Erythroblast (primary cell): ENCODE data around the gene CSTPP1.
A peak's percentile ranks its signal among the peaks of the same experiment; 100 is the strongest.

Experiments
- DNase-seq, 2 experiments: peaks; one replicate each; lab custom pipeline; 2025; lab: John Stamatoyannopoulos, UW
- GATA1 ChIP-seq: IDR thresholded peaks from 2 replicates; pipeline ENCODE4 v1.6.1; 2011; ENCODE audit warnings: low read depth, mild to moderate bottlenecking, control low read depth, low read length, moderate library complexity
- POLR2A ChIP-seq: IDR thresholded peaks from 2 replicates; pipeline ENCODE4 v1.6.1; 2011; ENCODE audit warnings: mild to moderate bottlenecking, low read length

Gene CSTPP1

DNA sequence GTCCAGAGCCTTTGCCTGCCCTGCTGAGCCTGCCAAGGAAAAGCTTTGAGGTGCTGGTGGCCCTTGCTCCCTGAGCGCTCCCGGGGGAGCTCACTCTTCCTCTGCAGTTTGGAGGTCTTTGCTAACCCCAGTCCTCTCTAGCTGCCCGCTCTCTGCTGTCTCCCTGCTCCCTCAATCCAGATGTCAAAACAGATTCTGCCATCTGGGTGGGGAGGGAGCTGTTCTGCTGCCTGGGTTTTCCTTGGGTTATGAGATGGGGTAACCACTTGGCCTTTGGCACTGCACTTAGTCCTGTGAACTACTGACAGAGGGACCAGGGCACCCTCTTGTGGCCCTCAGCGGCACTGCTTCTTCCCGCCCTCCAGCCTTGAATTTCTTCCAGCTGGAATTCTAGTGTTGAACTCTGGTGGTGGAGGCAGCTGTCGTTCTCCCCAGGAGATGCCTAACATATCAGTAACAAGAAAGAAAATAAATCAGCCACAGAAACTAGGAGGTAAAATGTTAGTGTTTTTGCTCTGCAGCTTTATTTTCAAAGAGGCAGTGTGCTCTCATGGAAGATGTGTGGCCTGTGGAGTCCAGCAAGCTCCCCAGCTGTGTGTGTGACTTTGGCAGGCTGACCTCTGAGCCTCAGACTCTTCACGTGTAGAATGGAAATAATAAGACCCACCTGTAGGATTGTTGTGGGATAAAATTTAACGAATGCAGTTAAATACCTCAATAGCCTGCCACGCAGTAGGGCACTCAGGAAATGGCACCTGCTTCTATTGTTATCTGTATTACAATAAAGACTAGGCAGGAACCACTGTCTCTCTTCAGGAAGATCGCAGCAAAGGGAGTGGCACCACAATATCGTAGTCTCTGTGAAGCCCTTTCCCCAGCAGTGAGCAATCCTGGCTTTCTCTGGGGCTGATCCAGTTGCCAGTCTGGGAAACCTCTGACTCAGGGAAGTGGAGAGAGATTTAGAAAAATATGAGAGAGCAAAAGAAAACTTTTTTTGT, 216.7 kb downstream of the CSTPP1 start:
- DNase-seq: peak; percentile 72 to 84
- no peak for TF ChIP-seq POLR2A
- no peak for TF ChIP-seq GATA1

DNA sequence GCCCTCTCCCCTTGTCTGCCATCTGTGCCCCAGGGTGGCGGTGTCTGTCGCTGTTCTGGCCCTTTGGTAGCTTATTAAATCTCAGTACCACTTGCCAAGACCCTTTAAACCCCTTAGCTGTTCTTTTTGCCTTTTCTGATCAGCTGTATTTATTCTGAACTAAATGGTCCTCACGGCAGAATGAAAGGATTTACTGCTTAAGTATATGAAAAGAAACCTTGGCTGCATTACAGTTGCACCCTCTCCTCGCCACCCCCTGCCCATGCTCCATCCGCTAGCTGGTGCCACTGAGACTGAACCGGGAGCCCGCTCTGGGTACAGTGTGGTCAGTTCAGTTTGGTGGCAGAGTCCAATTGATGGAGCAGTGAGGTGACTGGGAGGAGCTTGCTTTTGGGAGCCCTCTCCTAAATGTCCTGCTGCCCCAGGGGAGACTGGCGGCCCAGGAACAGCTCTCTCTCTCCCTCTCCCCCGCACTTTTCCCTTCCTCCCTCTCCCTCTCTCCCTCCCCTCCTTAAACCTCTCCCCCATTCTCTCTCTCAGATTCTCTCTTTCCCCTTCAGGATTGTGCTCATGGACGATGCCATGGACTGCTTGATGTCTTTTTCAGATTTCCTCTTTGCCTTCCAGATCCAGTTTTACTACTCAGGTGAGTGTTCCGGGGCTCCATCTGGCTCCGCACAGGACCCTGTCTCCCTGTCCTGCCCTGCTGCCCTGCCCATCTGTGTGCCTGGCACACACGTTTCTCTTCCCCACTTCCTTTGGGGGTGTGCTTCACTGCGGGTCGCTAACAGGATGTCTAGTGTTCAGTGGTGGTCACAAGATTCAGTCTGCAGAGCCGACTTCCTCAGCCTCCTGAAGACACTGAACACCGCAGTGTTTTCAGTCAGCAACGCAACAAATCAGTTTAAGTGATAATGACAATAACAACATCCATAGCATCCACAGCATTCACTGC, 218.3 kb downstream of the CSTPP1 start:
- no peak for TF ChIP-seq GATA1
- no peak for TF ChIP-seq POLR2A

DNA sequence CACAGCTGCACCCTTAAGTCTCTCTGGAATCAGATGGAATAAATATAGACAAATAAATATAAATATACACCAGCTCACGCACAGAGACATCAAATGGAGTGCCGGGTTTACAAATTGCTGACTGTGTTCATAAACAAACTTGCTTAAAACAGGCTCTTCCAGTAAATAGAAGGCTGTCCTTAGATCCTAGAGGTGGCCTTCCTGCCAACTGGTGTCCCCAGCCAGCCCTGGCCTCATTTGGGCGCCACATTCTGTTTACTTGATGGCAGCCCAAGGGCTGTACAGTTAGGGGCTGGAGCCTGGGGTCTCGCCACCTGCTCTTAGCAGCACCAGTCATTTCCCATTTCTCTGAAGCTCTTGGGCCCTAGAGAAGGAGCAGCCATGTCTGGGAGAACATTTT, 219.3 kb downstream of the CSTPP1 start:
- no peak for DNase-seq
- TF ChIP-seq GATA1 (no peak), POLR2A (no peak)

More for the DNA sequence above, 218.3 kb downstream of the CSTPP1 start:
- DNase-seq: no peak

DNA sequence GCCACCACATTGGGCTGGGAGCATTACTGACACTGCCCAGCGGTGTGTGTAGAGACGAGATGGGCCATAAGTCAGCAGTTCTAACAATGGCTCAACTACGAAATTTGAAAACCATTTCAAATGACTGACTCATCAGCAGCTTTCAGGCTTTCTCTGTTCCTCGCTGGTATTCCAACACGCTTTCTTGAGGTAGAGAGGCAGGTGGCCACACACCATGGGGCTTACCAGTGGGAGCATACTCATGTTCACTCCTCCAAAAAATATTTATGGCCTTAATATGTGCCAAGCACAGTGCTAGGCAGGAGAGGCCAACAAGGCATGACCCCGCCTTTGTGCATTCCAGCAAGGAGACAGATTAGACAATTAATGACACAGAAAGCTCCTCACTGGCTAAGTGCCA, 219.8 kb downstream of the CSTPP1 start:
- DNase-seq: no peak
- TF ChIP-seq POLR2A (no peak), GATA1 (no peak)

DNA sequence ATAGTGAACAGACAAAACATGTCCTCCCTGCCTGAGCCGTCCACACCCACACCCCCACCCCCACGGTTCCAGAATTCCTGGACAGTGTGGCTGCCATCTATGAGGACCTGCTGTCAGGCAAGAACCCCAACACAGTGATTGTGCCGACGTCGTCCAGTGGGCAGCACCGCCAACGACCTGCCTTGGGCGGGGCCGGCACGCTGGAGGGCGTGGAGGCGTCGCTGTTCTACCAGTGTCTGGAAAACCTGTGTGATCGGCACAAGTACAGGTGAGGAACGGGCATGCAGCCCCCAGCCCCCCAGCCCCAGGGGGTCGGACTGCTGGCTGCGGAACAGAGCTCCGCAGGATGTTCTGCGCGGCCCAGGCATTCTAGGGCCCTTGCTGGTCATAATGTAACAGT, 220.4 kb downstream of the CSTPP1 start:
- no peak for DNase-seq
- no peak for TF ChIP-seq GATA1
- no peak for TF ChIP-seq POLR2A

DNA sequence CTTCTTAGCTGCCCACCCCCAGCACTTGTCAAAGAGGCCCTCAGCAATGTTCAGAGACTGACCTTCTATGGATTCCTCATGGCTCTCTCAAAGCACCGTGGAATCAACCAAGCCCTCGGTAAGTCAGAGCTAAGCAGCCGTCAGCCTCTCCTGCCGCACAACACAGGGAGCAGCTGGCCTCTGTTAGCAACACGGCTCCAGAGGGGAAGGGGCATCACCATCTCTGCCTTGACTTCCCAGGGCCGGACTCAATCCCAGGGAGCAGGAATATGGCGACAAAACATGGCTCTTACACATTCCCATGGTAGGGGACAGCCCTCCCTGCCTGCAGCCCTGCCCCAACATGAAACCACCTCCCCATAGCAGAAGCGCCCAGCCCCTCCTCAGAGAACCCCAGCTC, 221.2 kb downstream of the CSTPP1 start:
- no peak for DNase-seq
- TF ChIP-seq GATA1 (no peak), POLR2A (no peak)

DNA sequence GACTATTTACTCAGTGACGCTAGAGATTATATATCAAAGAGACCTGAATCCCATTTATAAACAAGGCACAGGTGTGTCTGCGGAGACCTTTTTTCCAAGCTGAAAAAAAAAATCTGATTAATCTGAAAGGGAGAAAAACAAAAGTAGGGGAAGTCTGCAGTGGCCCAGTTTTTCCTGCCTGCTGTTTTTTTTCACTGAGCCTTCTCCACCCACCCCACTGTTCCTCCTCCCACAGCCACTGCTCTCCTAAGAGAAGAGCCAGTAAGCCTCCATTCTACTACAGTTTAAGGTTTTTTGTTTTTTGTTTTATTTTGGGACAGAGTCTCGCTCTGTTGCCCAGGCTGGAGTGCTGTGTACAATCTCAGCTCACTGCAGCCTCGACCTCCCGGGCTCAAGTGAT, 221.7 kb downstream of the CSTPP1 start:
- DNase-seq: no peak
- no peak for TF ChIP-seq GATA1
- no peak for TF ChIP-seq POLR2A

DNA sequence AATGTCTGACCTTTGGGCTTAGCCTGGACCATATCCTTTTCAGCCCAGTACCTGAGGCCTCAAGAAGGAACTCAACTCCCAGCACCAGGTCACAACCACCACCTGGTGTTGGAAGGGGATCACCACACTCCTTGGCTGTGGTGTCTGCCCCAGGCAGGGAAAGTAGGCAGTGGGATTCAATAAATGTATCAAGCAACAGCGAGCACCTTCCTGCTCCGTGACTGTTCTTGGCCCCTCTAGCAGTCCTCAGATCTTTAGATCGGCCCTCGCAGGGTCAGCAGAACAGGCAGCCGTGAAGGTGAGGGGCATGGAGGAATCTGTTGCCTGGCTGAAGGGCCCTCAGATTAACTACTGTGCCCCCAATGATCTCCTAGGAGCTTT, 224.2 kb downstream of the CSTPP1 start:
- no peak for DNase-seq
- TF ChIP-seq GATA1 (no peak), POLR2A (no peak)

DNA sequence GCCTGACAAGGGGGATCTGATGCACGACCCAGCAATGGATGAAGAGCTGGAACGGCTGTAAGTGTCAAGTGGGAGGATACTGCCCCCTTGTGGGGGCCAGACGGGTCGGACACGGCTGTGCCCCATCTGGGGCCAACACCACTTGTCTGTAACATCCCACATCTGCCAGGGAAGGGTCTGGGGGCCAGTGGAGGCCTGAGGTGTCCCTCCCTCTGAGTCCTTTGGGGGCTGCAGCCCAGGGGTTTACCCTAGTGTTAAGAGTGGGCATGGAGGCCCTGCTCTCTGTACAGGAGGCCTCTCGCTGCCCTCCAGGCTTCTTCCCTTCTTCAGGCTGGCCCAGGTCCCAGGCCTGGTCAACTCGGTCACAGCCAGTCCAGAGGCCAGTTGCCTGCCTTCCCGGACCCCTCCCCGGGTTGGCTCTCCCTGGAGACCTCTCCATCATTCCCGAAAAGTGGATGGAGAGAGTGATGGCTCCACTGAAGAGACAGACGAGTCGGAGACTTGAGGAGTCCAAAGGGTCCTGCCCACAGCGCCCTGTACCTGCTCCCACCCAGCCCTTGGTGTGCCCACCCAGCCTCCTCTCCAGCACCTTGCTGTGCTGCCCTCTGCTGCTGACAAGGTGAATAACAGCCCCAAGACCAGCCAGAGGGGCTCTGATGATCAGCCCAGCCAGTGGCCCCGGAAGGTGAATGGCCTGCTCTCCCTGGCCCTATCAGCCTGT, 224.7 kb downstream of the CSTPP1 start:
- DNase-seq: peak; percentile 78 to 85
- TF ChIP-seq POLR2A: no peak
- no peak for TF ChIP-seq GATA1

DNA sequence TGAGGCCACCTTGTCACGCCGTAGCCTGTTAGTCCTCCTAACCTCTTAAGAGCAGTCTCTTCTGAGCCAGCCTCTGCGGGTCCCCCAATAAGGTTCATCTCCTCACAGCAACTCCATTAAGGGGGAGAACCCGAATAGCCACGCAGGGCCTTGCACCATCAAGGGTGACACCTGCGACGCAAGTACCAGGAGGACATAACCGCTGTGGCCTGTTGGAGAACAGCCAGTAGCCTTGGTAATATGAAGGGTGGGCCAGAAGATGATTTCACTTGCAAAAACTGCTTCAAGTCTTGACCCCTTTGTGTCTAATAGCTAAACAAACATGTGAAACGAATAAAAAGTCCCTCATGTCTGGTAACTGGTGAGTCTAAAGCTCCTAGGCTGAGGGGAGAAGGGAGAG, 225.3 kb downstream of the CSTPP1 start:
- no peak for DNase-seq

DNA sequence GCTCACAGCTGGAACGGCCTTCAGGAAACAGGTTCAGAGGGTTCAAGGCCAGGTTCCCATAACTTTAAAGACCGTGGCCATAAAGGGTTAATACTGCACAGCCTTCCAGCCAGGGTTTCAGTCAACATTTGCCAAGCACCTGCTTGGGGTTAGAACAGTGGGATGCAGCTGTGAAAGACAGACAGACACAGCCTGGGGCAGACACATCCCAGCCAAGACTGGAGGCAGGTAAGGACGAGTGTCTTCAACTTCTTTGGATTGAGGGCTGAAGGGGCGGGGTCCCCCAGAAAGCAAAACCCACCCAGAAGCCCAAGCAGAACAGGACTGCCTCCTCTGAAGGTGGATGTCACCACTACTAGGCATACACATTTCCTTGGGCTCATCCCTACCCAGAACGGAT, 225.9 kb downstream of the CSTPP1 start:
- TF ChIP-seq POLR2A: no peak
- TF ChIP-seq GATA1: no peak
- no peak for DNase-seq

More for the DNA sequence above, 225.3 kb downstream of the CSTPP1 start:
- TF ChIP-seq GATA1 (no peak), POLR2A (no peak)

DNA sequence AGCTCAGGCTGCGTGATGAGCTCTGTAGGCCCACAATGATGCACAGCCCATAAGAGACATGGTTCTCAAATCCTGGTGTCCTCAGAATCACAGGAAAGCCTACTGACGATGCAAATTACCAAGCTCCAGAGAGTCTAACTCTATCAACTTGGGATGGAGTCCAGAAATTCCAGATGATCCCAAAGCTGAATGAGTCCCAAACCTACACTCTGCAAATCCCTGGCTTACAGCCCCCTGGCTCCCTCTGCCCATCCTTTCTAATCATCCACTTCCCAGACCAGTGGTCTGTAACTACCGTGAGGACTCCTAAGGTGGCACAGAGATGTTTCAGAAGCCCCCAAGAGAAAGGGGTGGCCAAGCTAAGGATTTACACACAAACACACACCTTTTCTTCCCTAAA, 226.6 kb downstream of the CSTPP1 start:
- DNase-seq: no peak
- TF ChIP-seq GATA1: no peak
- no peak for TF ChIP-seq POLR2A

DNA sequence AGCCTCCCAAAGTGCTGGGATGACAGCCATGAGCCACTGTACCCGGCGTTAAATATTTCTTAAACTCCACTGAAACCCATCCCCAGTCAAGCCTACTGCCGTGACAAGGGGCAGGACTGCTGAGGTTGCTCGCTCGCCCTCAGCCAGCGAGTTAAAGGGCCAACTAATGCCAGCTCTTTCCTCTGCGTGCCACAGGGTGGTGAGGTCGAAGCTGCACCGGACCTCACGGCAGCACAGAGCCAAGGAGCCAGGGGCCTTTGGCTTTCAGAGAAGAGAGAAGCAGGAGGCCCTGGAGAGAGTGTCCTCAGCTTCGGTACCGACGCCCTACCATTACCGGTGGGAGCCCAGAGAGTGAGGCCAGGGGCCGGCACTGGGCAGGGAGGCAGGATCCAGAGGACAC, 227.3 kb downstream of the CSTPP1 start:
- TF ChIP-seq GATA1 (no peak), POLR2A (peak; percentile 21)
- DNase-seq: no peak

DNA sequence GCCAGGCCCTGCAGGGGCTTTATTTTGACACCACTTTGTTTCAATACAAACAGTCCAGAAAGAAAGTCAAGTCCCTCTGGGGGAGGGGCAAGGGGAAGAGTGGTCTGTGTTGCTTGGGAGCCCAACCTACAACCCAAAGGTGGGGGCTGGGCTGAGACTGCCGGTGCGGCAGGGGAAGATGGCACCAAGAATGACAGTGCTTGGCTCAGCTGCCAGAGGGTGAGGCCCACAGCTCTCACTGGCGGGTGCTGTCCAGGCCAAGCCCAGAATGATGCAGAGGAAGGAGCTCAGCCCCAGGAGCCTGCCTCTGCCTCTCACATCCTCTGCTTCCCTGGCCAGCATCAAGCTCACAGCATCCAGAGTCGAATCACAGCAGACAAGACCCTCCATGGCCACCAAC, 227.8 kb downstream of the CSTPP1 start:
- DNase-seq: no peak
- TF ChIP-seq GATA1 (no peak), POLR2A (no peak)
